ENCODE data around the gene LRP3.

DNA sequence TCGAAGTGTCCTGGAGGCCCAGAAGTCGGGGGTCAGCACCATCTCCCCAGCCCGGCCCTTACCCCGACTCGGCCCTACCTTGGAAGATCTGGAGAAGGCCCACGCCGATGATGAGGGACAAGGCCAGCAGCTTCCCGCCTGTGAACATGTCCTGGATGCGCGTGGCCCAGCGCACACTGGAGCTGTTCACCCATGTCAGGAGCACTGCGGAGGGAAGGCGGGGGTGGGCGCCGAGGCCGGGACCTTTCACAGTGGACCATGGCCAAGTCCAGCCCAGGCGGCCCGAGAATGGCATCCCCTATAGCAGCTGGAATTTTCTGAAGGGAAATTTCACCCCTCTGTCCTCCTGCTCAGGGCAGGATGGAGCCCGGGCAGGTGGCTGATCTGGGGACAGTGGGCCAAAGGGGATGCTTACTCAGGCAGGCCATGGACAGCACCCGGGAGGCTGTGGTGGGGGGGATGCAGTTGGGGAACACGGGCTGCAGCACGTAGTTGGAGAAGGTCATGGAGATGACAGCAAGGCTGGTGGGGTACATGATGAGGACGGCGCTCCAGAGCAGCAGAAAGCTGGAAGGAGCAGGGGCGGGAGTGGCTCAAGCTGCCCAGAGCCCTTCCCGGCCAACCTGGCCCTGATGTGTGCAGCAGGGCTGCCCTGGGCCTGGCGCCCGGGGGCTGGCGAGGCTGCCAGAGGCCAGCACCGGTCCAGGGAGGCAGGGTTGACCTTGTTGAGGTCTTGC, 18.5 kb downstream of the LRP3 start:
- TF ChIP-seq, protein P1, sequence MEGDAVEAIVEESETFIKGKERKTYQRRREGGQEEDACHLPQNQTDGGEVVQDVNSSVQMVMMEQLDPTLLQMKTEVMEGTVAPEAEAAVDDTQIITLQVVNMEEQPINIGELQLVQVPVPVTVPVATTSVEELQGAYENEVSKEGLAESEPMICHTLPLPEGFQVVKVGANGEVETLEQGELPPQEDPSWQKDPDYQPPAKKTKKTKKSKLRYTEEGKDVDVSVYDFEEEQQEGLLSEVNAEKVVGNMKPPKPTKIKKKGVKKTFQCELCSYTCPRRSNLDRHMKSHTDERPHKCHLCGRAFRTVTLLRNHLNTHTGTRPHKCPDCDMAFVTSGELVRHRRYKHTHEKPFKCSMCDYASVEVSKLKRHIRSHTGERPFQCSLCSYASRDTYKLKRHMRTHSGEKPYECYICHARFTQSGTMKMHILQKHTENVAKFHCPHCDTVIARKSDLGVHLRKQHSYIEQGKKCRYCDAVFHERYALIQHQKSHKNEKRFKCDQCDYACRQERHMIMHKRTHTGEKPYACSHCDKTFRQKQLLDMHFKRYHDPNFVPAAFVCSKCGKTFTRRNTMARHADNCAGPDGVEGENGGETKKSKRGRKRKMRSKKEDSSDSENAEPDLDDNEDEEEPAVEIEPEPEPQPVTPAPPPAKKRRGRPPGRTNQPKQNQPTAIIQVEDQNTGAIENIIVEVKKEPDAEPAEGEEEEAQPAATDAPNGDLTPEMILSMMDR (IDR thresholded peaks at IDR 0.05; ENCODE audit: low read length): no peak
- TF ChIP-seq EZH2 (optimal IDR thresholded peaks at IDR 0.05; ENCODE audit: low read depth, low read length) (no peak), EZH2phosphoT487 (IDR thresholded peaks at IDR 0.05; ENCODE audit: low read length) (no peak)

Measured in MM.1S (cell line).